T-helper 1 cell treated with Interleukin-12 subunit alpha and Interleukin-12 subunit beta and Interleukin-4 antibody, amounts not matched to agents 30 μg/mL and 1 μg/mL, for 36 hours (primary cell): ENCODE measurements around the gene ANKRD13A.
"Not testable (repeated sequence)": the region's sequence is repeated elsewhere in the genome, so short reads cannot be mapped to it uniquely, and the experiment has no call there.

Experiments used
- H3K27ac Mint-ChIP-seq: one replicate; pipeline ENCODE4 v1.8.0; 2021; ENCODE audit warnings: mild to moderate bottlenecking, mixed read lengths
- H3K27me3 Mint-ChIP-seq: one replicate; pipeline ENCODE4 v1.8.0; 2021; ENCODE audit warnings: low read depth, mixed read lengths
- H3K36me3 Mint-ChIP-seq: one replicate; pipeline ENCODE4 v1.8.0; 2021; ENCODE audit warnings: low read depth, mixed read lengths
- H3K4me1 Mint-ChIP-seq: one replicate; pipeline ENCODE4 v1.8.0; 2021; ENCODE audit warnings: low read depth, mixed read lengths
- H3K4me3 Mint-ChIP-seq: one replicate; pipeline ENCODE4 v1.8.0; 2021; ENCODE audit warnings: mild to moderate bottlenecking, moderate library complexity, mixed read lengths
- H3K9me3 Mint-ChIP-seq: one replicate; pipeline ENCODE4 v1.8.0; 2021; ENCODE audit warnings: mixed read lengths

The ANKRD13A gene

DNA sequence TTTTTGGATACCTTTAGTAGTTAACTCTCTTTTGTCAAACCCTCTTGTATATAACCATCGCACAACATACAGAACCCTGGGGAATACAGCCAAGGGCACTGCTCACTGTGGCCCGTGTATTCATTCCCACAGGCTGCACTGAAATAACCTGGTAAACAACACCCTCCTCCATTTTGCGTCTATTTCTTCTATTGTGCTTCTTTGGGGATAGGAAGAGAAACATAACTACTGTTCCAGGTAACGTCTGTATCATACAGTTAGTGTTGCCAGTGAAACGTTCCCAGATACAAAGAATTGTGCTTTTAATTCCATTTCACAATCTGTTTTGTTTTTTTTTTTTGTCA lies 39.5 kb downstream of the ANKRD13A start:
- H3K36me3 Mint-ChIP-seq: peaks cover 54% of the 10 kb centered on the region
- no peaks in the 10 kb centered on the region for H3K27me3 Mint-ChIP-seq
- H3K27ac Mint-ChIP-seq: peak overlapping the region; percentile 86
- no peaks in the 10 kb centered on the region for H3K9me3 Mint-ChIP-seq
- no peak overlapping the region for H3K4me3 Mint-ChIP-seq
- peaks cover 46% of the 10 kb centered on the region for H3K4me1 Mint-ChIP-seq

DNA sequence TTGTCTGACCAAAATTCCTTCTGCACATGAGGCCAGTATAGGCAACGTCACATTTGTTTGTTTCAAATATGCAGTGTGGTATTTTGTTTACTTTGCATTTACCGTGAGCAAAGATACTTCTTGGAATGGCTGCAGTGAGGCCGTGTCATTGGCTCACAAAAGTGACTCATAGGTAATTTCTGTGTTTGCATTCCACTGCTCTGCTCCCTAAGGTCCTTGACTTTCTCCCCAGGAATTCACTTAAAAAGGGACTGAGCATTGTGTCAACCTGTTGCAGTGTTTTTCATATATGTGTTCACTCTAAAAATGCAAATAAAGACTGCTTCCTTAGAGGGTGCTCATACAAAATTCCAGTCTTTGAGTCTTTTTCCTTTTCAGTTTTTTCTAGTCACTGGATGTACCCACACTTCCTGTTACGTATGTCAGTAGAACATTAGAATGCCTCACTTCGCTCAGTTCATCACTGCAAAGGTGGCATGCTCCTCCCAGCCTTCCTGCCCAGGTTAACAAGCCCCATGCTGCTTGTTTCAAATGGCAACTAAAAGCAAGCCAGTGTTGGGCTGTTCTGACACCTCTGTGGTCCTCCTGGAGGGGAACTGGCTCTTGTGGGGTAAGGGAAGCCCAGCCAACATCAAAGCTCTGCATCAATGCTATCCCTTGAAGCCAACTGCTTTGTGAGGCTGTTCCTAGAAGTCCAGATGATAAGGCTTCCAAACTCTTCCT lies 40.0 kb downstream of the ANKRD13A start:
- Mint-ChIP-seq H3K9me3 (no peaks in the 10 kb centered on the region), H3K4me3 (peak overlapping the region; percentile 46), H3K27ac (peak overlapping the region; percentile 86), H3K4me1 (peaks cover 46% of the 10 kb centered on the region), H3K36me3 (peaks cover 49% of the 10 kb centered on the region), H3K27me3 (no peaks in the 10 kb centered on the region)

DNA sequence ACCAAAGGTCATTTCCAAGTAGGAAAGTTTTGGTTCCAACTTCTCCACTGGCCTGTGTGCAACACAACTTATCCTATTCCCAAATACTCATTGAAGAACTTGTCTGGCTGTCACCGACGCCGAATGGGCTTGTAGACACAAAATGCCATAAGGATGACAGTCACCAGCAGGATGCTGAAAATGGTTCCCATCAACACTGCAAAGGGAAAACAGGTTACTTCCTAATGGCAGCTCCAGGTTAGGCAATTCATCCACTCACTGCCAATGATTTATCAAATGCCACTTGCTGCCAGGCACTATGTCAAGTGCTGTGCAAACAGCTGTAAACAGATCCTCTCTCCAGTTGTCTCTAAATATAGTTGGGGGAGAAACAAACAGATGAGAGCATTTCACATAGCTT lies 43.0 kb downstream of the ANKRD13A start:
- Mint-ChIP-seq H3K4me1 (peaks cover 49% of the 10 kb centered on the region), H3K27me3 (no peaks in the 10 kb centered on the region), H3K4me3 (no peak overlapping the region), H3K27ac (peak overlapping the region; percentile 70), H3K9me3 (no peaks in the 10 kb centered on the region), H3K36me3 (peaks cover 31% of the 10 kb centered on the region)

DNA sequence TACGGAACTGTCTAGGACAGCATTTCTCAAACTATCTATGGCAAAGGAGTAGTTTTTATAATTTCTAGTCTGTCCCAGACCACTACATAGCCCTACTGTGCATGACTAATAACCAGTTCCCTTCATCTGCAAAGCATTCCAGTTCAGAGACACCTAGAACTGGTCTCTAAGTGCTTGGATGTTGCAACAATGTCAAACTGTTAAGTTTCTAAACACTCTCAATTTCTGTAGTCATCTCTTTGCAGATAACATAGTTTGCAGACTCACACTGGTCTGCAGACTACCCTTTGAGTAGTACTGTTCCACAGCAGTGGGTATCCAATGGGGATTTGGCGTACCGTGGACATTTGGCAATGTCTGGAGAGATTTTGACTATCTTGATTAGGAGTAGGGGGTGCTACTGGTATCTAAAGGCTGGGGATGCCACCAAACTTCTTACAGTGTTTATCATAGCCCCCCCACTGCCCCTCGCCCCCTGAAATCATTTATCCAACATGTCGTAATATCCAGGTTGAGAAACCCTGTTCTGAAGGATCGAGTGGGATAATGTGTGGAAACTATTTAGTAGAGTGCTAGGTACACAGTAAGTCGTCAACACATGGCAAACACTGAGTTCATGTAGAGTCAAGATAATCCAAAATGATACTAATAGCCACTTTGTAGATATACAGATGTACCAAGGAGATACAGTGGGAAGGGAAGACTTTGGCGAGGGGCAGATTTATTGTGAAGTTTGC lies 47.4 kb downstream of the ANKRD13A start:
- Mint-ChIP-seq H3K9me3 (no peaks in the 10 kb centered on the region), H3K27me3 (no peaks in the 10 kb centered on the region), H3K4me3 (peak overlapping the region; percentile 92), H3K27ac (no peak overlapping the region), H3K36me3 (peaks cover 9% of the 10 kb centered on the region), H3K4me1 (peaks cover 39% of the 10 kb centered on the region)

DNA sequence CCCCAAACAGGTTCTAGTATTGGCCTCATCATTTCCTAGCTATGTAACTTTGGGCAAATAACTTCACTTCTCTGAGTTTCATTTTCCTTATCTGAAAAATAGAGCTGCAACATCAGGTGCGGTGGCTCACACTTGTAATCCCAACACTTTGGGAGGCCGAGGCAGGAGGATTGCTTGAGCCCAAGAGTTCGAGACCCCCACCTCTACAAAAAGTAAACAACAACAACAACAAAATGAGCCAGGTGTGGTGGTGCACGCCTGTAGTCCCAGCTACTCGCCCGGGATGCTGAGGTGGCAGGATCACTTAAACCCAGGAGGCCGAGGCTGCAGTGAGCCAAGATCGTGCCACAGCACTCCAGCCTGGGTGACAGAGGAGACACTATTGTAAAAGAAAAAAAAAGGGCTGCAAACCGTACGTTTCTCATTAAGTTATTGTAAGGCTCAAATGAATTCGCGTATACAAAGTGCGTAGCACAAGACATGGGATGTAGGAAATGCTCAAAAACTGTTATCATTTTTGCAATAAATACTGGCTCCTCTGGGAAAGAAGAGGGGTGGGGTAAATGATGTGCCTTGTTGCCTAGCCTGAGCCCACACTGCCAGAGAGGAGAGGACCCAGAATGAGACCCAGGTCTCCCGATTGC lies 48.2 kb downstream of the ANKRD13A start:
- Mint-ChIP-seq H3K36me3 (peaks cover 5% of the 10 kb centered on the region), H3K27ac (peak overlapping the region; percentile 97), H3K27me3 (no peaks in the 10 kb centered on the region), H3K4me3 (peak overlapping the region; percentile 92), H3K4me1 (peaks cover 33% of the 10 kb centered on the region), H3K9me3 (no peaks in the 10 kb centered on the region)

DNA sequence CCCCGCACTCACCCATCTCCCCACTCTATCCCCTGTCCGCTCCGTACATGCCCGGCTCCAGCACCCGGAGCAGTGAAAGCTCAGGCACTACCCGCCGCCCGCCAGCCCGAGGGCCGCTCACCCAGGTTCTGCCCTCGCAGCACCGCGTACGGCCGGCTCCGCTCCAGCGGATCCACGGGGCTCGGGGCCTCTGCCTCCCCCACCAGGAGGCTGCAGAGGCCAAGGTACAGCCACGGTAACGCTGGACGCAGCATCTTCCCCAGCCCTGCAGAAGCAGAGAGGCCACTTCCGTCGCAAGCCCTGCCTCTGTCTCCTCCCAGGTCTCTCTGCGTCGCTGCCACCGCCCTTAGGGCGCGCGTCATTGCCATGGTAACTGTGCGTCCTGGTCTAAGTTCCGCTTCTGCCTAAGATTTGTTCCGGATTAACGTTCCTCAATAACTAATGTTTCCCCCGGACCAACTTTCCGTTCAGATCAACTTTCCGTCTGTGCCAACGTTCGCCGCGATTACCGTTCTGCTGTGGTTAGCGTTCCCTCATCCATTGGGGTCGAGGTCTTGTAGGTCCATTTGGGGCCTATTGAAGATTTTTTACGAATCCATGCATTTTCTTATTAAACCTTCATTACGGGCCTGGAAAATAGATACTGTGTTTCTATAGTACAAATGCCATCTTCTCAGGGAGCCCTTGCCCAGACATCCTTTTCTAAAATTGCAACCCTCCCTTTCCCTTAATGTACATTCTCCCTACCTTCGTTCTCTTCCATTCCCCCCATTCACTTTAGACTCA lies 49.2 kb downstream of the ANKRD13A start, which contains the start of gene C12orf76:
Gene C12orf76, minus strand, starts transcription at position 281 of the 786 bp plus-strand sequence. Its CDS starts 27 bp downstream, at position 254.
- H3K36me3 Mint-ChIP-seq: no peaks in the 10 kb centered on the region
- H3K9me3 Mint-ChIP-seq: no peaks in the 10 kb centered on the region
- H3K27ac Mint-ChIP-seq: peak within 1 kb of the TSS; percentile 97
- no peaks in the 10 kb centered on the region for H3K27me3 Mint-ChIP-seq
- H3K4me1 Mint-ChIP-seq: peaks cover 27% of the 10 kb centered on the region
- peak within 1 kb of the TSS; percentile 92 for H3K4me3 Mint-ChIP-seq

DNA sequence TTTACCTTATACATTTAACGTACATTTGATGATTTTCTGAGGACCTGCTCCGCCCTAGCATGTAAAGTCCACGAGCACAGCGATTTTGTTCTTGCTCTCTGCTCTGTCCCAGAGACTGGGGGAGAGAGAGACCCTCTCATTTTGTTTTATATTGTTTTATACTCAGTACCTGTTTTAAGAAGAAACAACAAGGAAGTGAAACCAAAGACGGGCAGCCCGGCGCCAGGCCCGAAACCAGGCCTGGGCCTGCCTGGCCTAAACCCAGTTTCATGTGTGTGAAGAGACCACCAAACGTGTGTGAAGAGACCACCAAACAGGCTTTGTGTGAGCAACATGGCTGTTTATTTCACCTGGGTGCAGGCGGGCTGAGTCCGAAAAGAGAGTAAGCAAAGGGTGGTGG lies 49.8 kb downstream of the ANKRD13A start:
- H3K4me3 Mint-ChIP-seq: peak overlapping the region; percentile 92
- not testable (repeated sequence) for H3K27me3 Mint-ChIP-seq, H3K9me3 Mint-ChIP-seq, H3K36me3 Mint-ChIP-seq
- peaks cover 27% of the 10 kb centered on the region for H3K4me1 Mint-ChIP-seq
- H3K27ac Mint-ChIP-seq: peak overlapping the region; percentile 97

DNA sequence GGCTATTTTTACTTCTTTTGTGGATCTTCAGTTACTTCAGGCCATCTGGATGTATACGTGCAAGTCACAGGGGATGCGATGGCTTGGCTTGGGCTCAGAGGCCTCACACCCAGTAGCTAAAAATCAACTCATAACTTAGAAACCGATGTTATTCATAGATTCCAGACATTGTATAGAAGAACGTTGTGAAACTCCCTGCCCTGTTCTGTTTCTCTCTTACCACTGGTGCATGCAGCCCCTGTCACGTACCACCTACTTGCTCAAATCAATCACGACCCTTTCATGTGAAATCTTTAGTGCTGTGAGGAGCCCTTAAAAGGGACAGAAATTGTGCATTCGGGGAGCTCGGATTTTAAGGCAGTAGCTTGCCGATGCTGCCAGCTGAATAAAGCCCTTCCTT lies 50.4 kb downstream of the ANKRD13A start:
- not testable (repeated sequence) for H3K4me3 Mint-ChIP-seq, H3K36me3 Mint-ChIP-seq, H3K27me3 Mint-ChIP-seq, H3K9me3 Mint-ChIP-seq
- Mint-ChIP-seq H3K27ac (peak overlapping the region; percentile 97), H3K4me1 (peaks cover 27% of the 10 kb centered on the region)

DNA sequence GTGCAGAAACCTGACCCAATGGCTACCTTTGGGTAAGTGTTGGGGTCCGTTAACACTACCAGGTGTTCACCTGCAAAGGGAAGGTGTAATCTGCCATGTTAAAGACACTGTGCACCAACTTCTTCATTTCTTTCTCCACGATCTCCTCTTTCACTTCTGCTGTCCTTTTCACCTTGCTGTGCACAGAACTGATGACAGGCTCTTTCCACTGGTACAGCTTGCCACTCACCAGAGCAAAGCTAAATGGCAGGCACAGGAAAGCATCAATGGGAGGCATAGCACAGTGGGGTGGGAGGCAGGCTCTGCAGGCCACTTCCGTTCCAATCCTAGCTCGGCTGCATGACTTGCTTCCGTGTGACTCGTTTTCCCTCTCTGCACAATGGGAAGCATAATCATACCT lies 51.7 kb downstream of the ANKRD13A start:
- H3K27me3 Mint-ChIP-seq: no peaks in the 10 kb centered on the region
- peaks cover 32% of the 10 kb centered on the region for H3K4me1 Mint-ChIP-seq
- no peaks in the 10 kb centered on the region for H3K9me3 Mint-ChIP-seq
- no peak overlapping the region for H3K4me3 Mint-ChIP-seq
- no peaks in the 10 kb centered on the region for H3K36me3 Mint-ChIP-seq
- no peak overlapping the region for H3K27ac Mint-ChIP-seq

DNA sequence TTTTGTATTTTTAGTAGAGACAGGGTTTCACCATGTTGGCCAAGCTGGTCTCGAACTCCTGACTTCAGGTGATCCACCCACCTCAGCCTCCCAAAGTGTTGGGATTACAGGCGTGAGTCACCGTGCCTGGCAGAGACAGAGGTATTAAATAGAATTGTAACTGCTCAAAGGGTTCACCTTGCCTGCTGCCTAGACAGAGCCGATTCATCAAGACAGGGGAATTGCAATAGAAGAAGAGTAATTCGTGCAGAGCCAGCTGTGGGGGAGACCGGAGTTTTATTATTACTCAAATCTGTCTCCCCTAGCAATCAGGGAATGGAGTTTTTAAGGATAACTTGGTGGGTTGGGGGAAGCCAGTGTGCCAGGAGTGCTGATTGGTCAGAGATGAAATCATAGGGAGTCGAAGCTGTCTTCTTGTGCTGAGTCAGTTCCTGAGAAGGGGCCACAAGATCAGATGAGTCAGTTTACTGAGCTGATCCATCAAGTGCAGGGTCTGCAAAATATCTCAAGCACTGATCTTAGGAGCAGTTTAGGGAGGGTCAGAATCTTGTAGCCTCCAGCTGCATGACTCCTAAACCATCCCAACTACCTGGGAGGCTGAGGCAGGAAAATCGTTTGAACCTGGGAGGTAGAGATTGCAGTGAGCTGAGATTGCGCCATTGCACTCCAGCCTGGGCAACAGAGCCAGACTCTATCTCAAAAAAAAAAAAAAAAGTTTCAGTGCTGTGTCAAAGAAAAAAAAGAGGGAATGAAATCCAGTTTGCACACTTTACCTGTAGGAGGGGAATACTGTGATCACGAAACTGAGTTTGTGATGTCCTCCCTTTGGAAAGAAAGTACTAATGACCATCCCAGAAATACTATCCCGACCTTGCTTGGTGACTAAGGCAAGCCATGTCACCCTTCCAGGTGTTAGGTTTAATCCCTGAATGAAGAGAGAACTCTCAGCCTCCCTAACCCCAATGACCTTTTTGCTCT lies 56.4 kb downstream of the ANKRD13A start:
- H3K27me3 Mint-ChIP-seq, H3K9me3 Mint-ChIP-seq, H3K36me3 Mint-ChIP-seq: not testable (repeated sequence)
- Mint-ChIP-seq H3K4me3 (peak overlapping the region; percentile 18), H3K27ac (peak overlapping the region; percentile 81), H3K4me1 (peaks cover 22% of the 10 kb centered on the region)

DNA sequence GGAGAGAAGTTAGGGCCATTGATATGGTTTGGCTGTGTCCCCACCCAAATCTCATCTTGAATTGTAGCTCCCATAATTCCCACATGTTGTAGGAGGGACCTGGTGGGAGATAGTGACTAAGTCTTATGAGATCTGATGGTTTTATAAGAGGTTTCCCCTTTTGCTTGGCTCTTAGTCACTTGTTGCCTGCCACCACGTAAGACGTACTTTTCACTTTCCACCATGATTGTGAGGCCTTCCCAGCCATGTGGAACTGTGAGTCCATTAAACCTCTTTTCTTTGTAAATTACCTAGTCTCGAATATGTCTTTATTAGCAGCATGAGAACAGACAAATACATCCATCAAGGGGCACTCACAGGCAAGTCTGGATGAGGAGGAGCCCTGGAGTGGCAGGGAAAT lies 57.4 kb downstream of the ANKRD13A start:
- not testable (repeated sequence) for H3K9me3 Mint-ChIP-seq, H3K36me3 Mint-ChIP-seq, H3K4me3 Mint-ChIP-seq, H3K27me3 Mint-ChIP-seq, H3K27ac Mint-ChIP-seq
- peaks cover 26% of the 10 kb centered on the region for H3K4me1 Mint-ChIP-seq

DNA sequence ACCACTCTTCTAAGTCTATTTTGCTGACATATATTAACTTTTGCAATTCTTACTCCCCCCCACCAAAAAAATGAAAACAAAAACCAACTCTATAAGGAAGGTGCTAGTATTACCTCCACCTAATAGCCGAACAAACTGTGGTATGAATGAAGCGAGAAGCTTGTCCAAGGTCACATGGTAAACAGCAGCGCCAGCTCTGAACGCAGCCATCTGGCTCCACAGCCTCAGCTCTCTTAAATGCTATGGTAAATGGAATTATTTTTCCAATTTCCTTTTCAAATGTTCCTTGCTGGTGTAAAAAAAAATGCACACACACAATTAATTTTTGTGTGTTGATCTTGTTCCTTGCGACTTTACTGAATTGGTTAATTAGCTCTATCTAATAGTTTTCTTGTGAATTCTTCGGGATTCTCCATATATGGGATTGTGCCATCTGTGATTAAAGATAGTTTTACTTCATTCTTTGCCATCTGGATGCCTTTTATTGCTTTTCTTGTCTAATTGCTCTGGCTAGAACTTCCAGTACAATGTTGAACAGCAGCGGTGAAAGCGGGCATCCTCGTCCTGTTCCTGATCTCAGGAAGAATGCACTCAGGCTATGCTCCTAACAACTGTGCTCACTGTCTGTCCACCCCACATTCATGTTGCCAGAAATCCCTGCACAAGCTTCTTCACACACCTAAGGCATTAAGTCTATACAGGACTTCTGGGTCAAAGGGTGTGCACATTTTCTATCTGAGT lies 59.8 kb downstream of the ANKRD13A start:
- Mint-ChIP-seq H3K27ac (no peak overlapping the region), H3K9me3 (no peaks in the 10 kb centered on the region), H3K4me1 (peaks cover 26% of the 10 kb centered on the region), H3K27me3 (no peaks in the 10 kb centered on the region), H3K36me3 (peaks cover 3% of the 10 kb centered on the region), H3K4me3 (no peak overlapping the region)

DNA sequence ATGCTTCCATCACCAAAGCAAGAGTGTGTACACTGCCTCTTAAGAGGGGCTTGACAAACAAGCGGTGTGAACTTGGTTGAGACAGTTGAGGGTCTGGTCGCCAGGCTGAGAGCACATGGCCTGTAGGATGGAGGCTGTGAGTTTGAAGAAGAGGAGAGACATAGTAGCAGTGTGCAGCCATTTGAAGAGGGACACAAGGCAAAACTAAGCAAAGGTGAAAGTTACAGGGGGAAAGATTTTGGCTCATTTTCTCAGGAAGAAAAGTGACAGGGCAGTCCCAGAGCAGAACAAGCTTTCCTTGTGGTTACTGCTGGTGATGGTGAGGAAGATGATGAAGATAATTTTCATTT lies 60.4 kb downstream of the ANKRD13A start:
- Mint-ChIP-seq H3K27me3 (no peaks in the 10 kb centered on the region), H3K27ac (no peak overlapping the region), H3K9me3 (no peaks in the 10 kb centered on the region), H3K4me1 (peaks cover 26% of the 10 kb centered on the region), H3K4me3 (peak overlapping the region; percentile 0), H3K36me3 (peaks cover 3% of the 10 kb centered on the region)
